GM13976 (cell line): ENCODE measurements around the gene SOX9.

ENCODE experiments used
- DNase-seq: peaks from one replicate; pipeline ENCODE4 v3.0.0; 2012; ENCODE audit warnings: low spot score
- in situ Hi-C: fragments of 300-500 bp; cut with MboI; formaldehyde crosslinking; loops from one replicate; pipeline ENCODE4 v1.12.0; 2022; ENCODE audit warnings: low sequenced_read_pairs, mixed read lengths, inconsistent platforms; ENCODE audit not compliant: unreplicated experiment
- TF ChIP-seq, protein P1 (sequence below): IDR thresholded peaks from 2 replicates; pipeline ENCODE4 v1.5.1; 2012; ENCODE audit warnings: borderline replicate concordance, mild to moderate bottlenecking; ENCODE audit not compliant: insufficient read depth; ENCODE audit errors: extremely low read depth, missing control alignments, control extremely low read depth

The SOX9 gene

GRCh38 chr17:72115781-72116525, 4.9 kb upstream of the SOX9 start:
- DNase-seq: peak; percentile 47
- TF ChIP-seq, protein P1, sequence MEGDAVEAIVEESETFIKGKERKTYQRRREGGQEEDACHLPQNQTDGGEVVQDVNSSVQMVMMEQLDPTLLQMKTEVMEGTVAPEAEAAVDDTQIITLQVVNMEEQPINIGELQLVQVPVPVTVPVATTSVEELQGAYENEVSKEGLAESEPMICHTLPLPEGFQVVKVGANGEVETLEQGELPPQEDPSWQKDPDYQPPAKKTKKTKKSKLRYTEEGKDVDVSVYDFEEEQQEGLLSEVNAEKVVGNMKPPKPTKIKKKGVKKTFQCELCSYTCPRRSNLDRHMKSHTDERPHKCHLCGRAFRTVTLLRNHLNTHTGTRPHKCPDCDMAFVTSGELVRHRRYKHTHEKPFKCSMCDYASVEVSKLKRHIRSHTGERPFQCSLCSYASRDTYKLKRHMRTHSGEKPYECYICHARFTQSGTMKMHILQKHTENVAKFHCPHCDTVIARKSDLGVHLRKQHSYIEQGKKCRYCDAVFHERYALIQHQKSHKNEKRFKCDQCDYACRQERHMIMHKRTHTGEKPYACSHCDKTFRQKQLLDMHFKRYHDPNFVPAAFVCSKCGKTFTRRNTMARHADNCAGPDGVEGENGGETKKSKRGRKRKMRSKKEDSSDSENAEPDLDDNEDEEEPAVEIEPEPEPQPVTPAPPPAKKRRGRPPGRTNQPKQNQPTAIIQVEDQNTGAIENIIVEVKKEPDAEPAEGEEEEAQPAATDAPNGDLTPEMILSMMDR: no peak
- in situ Hi-C loops: loop anchor here (25.0 kb wide), 2 partner anchors 421 to 629 kb away; no protein-coding TSS in a partner anchor

DNA sequence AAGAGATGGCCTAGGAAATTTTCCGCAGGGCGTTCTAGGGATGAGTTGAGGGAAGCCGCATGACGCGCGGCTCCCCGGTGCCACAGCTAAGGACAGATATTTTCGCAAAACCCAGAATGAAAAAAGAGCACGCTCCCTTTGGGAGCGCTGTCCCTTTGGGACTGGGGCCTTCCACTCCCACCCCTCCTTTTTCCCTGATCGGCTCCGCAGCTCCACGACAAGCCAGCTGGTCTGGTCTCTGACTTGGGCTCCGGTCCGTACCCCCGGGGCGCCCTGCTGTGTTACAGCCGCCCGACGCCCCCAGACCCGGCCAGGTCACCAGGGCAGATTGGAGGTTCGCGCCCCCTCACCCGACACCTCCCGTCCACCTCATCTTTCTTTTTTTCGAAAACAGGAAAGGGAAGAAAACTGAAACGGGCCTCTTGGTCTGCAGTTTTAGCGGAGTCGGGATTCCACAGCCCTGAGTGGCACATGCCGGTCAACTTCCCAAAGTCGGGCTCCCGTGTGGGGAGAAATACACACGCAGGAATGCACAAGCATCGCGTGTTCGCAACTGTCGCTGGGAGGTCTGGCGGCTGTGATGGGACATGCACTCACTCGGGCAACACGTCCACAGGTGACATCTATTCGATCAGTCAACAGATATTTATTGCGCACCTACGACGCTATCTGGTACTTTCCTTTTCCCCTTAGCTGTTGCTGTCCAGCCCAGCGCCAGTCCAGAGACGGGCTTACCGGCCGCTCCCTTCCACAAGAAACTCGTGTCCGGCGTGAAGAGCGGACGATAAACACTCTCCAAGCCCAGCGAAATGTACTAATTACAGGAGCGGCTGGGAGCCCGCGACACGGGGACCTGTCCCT, 3.9 kb upstream of the SOX9 start:
- in situ Hi-C loops: loop anchor here (25.0 kb wide), 2 partner anchors 420 to 630 kb away; no protein-coding TSS in a partner anchor
- peak; percentile 35 for DNase-seq
- TF ChIP-seq, protein P1: no peak

GRCh38 chr17:72117535-72118334, 3.1 kb upstream of the SOX9 start:
- TF ChIP-seq, protein P1: no peak
- in situ Hi-C loops: loop anchor here (25.0 kb wide), 2 partner anchors 420 to 630 kb away; no protein-coding TSS in a partner anchor
- no peak for DNase-seq

- TF ChIP-seq, protein P1: peak; percentile 67
- in situ Hi-C loops: loop anchor here (25.0 kb wide), 2 partner anchors 419 to 631 kb away; no protein-coding TSS in a partner anchor
- DNase-seq: peak; percentile 59
These were observed 2.3 kb upstream of the SOX9 start for GRCh38 chr17:72118335-72119076.

- TF ChIP-seq, protein P1: no peak
- DNase-seq: no peak
- in situ Hi-C loops: loop anchor here (25.0 kb wide), 2 partner anchors 418 to 632 kb away; no protein-coding TSS in a partner anchor
These were observed 1.5 kb upstream of the SOX9 start for GRCh38 chr17:72119077-72119872.
